GM12892 (cell line): ENCODE results near the gene DTD1.

Source experiments
- POLR2A ChIP-seq: IDR thresholded peaks from 2 replicates; pipeline ENCODE4 v1.6.1; 2011; ENCODE audit warnings: low read depth, low read length, control low read depth
- POLR2AphosphoS5 ChIP-seq: IDR thresholded peaks from 2 replicates; pipeline ENCODE4 v1.6.1; 2011; ENCODE audit warnings: low read depth, low read length, control low read depth

DNA sequence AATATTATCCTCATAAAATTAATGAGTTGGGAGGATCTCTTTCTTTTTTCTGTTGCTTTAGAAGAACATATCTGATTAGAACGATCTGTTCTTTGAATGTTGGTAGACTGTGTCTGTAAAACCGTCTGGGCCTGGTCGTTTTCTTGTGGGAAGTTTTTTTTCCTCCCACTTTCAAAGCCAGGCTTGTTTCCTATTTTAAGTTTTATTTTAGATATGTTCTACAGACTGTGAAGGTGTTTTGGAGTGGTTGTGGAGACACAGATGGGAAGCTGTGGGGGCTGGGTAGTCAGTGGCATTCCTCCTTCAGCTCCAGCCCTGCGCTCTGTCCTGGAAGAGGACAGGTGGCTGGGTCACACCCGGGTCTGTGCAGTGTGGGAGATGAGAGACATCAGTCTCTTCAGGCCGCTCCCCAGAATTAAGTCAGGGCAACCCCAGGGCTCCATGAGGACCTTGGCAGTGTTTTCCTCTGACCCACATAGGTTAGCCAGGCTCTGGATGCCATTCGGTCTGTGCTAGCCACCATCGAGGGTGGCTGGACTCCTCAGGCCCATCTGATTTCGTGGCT, 133.8 kb downstream of the DTD1 start:
- TF ChIP-seq POLR2A (no peak), POLR2AphosphoS5 (no peak)
